GM21390 (cell line): ENCODE results near the gene CNKSR2.

ENCODE experiments used
- ATAC-seq: cut with Tn5 transposase; IDR thresholded peaks from one replicate; pipeline ENCODE4 v1.9.1; 2021; ENCODE audit not compliant: unreplicated experiment

The CNKSR2 gene

GRCh38 chrX:21374163-21374993 is at the start of gene CNKSR2:
CNKSR2 (plus strand) TSS chrX:21374418; CDS start chrX:21374898, 480 bp downstream.
- ATAC-seq, result peak; percentile 74

GRCh38 chrX:21354725-21355124 is 19.5 kb upstream of the CNKSR2 start:
- ATAC-seq, result no peak

GRCh38 chrX:21355831-21356230 is 18.4 kb upstream of the CNKSR2 start:
- no peak for ATAC-seq

GRCh38 chrX:21369613-21370012 is 4.6 kb upstream of the CNKSR2 start:
- no peak for ATAC-seq

GRCh38 chrX:21373001-21373400 is 1.2 kb upstream of the CNKSR2 start:
- no peak for ATAC-seq

- ATAC-seq, result peak; percentile 36
These were observed 518 bp upstream of the CNKSR2 start for GRCh38 chrX:21373637-21374162.

- peak; percentile 9 for ATAC-seq
These were observed 933 bp downstream of the CNKSR2 start for GRCh38 chrX:21374994-21375707.

GRCh38 chrX:21375708-21376009 is 1.4 kb downstream of the CNKSR2 start:
- no peak for ATAC-seq

GRCh38 chrX:21376636-21377035 is 2.4 kb downstream of the CNKSR2 start:
- ATAC-seq, result no peak

- ATAC-seq, result no peak
These were observed 5.8 kb downstream of the CNKSR2 start for GRCh38 chrX:21379991-21380390.

GRCh38 chrX:21382715-21383114 is 8.5 kb downstream of the CNKSR2 start:
- ATAC-seq, result no peak

GRCh38 chrX:21383546-21383945 is 9.3 kb downstream of the CNKSR2 start:
- ATAC-seq, result no peak

- ATAC-seq, result no peak
These were observed 10.0 kb downstream of the CNKSR2 start for GRCh38 chrX:21384178-21384577.

- ATAC-seq, result no peak
These were observed 20.6 kb downstream of the CNKSR2 start for GRCh38 chrX:21394792-21395191.

GRCh38 chrX:21398426-21398825 is 24.2 kb downstream of the CNKSR2 start:
- ATAC-seq, result no peak

- ATAC-seq, result no peak
These were observed 26.3 kb downstream of the CNKSR2 start for GRCh38 chrX:21400408-21401121.

- no peak for ATAC-seq
These were observed 34.1 kb downstream of the CNKSR2 start for GRCh38 chrX:21408307-21408706.

- ATAC-seq, result no peak
These were observed 34.6 kb downstream of the CNKSR2 start for GRCh38 chrX:21408788-21409187.

- ATAC-seq, result no peak
These were observed 37.8 kb downstream of the CNKSR2 start for GRCh38 chrX:21412029-21412428.

- no peak for ATAC-seq
These were observed 38.7 kb downstream of the CNKSR2 start for GRCh38 chrX:21412883-21413282.

- ATAC-seq, result no peak
These were observed 52.9 kb downstream of the CNKSR2 start for GRCh38 chrX:21427086-21427485.

GRCh38 chrX:21437036-21437435 is 62.8 kb downstream of the CNKSR2 start:
- no peak for ATAC-seq
